NCI-H748 (cell line): ENCODE data around the gene MLLT1.

Source experiments
- DNase-seq: peaks from one replicate; lab custom pipeline; 2025; ENCODE audit not compliant: unreplicated experiment; lab: John Stamatoyannopoulos, UW

The MLLT1 gene

GRCh38 chr19:6236310-6237291 is 43.2 kb downstream of the MLLT1 start:
- no peak for DNase-seq

GRCh38 chr19:6235031-6235951 is 44.5 kb downstream of the MLLT1 start:
- no peak for DNase-seq

- no peak for DNase-seq
Measured at GRCh38 chr19:6234527-6234926, 45.2 kb downstream of the MLLT1 start.

GRCh38 chr19:6233827-6234511 is 45.8 kb downstream of the MLLT1 start:
- DNase-seq: no peak

GRCh38 chr19:6233056-6233826 is 46.5 kb downstream of the MLLT1 start:
- no peak for DNase-seq

GRCh38 chr19:6232601-6233055 is 47.1 kb downstream of the MLLT1 start:
- DNase-seq: no peak

- DNase-seq: no peak
Measured at GRCh38 chr19:6230991-6231448, 48.8 kb downstream of the MLLT1 start.

GRCh38 chr19:6229951-6230712 is 49.6 kb downstream of the MLLT1 start:
- no peak for DNase-seq

GRCh38 chr19:6229216-6229913 is 50.4 kb downstream of the MLLT1 start:
- no peak for DNase-seq

- no peak for DNase-seq
Measured at GRCh38 chr19:6228551-6229215, 51.1 kb downstream of the MLLT1 start.

- no peak for DNase-seq
Measured at GRCh38 chr19:6227936-6228325, 51.8 kb downstream of the MLLT1 start.

GRCh38 chr19:6227156-6227935 is 52.4 kb downstream of the MLLT1 start:
- DNase-seq: no peak

GRCh38 chr19:6226444-6227155 is 53.2 kb downstream of the MLLT1 start:
- no peak for DNase-seq

GRCh38 chr19:6226012-6226411 is 53.8 kb downstream of the MLLT1 start:
- no peak for DNase-seq

GRCh38 chr19:6225232-6225865 is 54.4 kb downstream of the MLLT1 start:
- DNase-seq: no peak

GRCh38 chr19:6224308-6224675 is 55.5 kb downstream of the MLLT1 start:
- DNase-seq: no peak
